GM12878 (cell line): ENCODE measurements around the gene ICA1. TPM values are rescaled to one million over a fixed set of nuclear protein-coding genes. Genes with fewer than 3 reads are reported as not detected.

Source experiments
- ATAC-seq: fragments of 200-7000 bp; cut with Tn5 transposase; 3 replicates; pipeline ENCODE4 v1.9.1; 2020; ENCODE audit warnings: mild to moderate bottlenecking, moderate library complexity
- BruUV-seq: library from RNA; stranded (reverse); fragments of 400-500 nt; replicated peaks from 2 replicates; lab custom pipeline; 2021; lab: Mats Ljungman, UMichigan
- CTCF ChIA-PET: fragments of 300-600 bp; sonication (Branson Sonifier 250); formaldehyde crosslinking; extraction: SDS; loops from one replicate; lab custom pipeline; 2021; ENCODE audit warnings: inconsistent platforms; lab: Yijun Ruan, JAX
- POLR2A ChIA-PET: fragments of 350-600 bp; formaldehyde crosslinking; extraction: SDS; loops from one replicate; lab custom pipeline; 2021; ENCODE audit warnings: inconsistent platforms; lab: Charles Lee
- RAD21 ChIA-PET: fragments of 300-600 bp; sonication (Branson Sonifier 250); formaldehyde crosslinking; loops from one replicate; lab custom pipeline; 2023; ENCODE audit warnings: antibody characterized with exemption; ENCODE audit not compliant: unreplicated experiment; lab: Charles Lee
- SMC1A ChIA-PET: fragments of 300-600 bp; sonication (Branson Sonifier 250); formaldehyde crosslinking; loops from one replicate; lab custom pipeline; 2023; ENCODE audit not compliant: unreplicated experiment, uncharacterized antibody; lab: Charles Lee
- DNase-seq: peaks from one replicate; pipeline ENCODE4 v3.0.0-alpha.2; 2011; ENCODE audit warnings: low read depth, low spot score
- FAIRE-seq: peaks from 3 replicates; lab custom pipeline; 2011; peaks lifted over from hg19 to GRCh38; lab: Jason Lieb, UNC
- H2AFZ ChIP-seq: 2 replicates; pipeline ENCODE4 v1.6.0; 2011; ENCODE audit warnings: low read depth, low read length, control low read depth; ENCODE audit not compliant: control insufficient read depth
- H3K27ac ChIP-seq: 2 replicates; pipeline ENCODE4 v1.5.1; 2011; ENCODE audit warnings: control low read depth; ENCODE audit not compliant: control insufficient read depth, insufficient read depth
- H3K27me3 ChIP-seq, 2 experiments: replicated peaks in 1 of 2; 2 replicates each; pipeline versions ENCODE4 v1.6.0 to v1.6.1; 2011; ENCODE audit warnings: low read length in 1 of 2; ENCODE audit not compliant: control insufficient read depth in 2 of 2, insufficient read depth in 2 of 2
- H3K36me3 ChIP-seq, 2 experiments: 2 replicates each; pipeline ENCODE4 v1.5.1; 2011; ENCODE audit warnings: low read length in 1 of 2; ENCODE audit not compliant: control insufficient read depth in 2 of 2, insufficient read depth in 2 of 2
- H3K4me1 ChIP-seq: 2 replicates; pipeline ENCODE4 v1.6.1; 2011; ENCODE audit warnings: mild to moderate bottlenecking, low read length, moderate library complexity, mixed read lengths; ENCODE audit not compliant: control insufficient read depth, insufficient read depth
- H3K4me2 ChIP-seq: 2 replicates; pipeline ENCODE4 v1.6.0; 2011; ENCODE audit warnings: control low read depth; ENCODE audit not compliant: control insufficient read depth, insufficient read depth
- H3K4me3 ChIP-seq: fragments of 200-600 bp; sonication (generic); 2 replicates; pipeline ENCODE4 v1.5.1; 2016
- H3K79me2 ChIP-seq: 2 replicates; pipeline ENCODE4 v1.6.0; 2011; ENCODE audit warnings: low read length; ENCODE audit not compliant: control insufficient read depth, insufficient read depth
- H3K9ac ChIP-seq: 2 replicates; pipeline ENCODE4 v1.8.0; 2011; ENCODE audit warnings: low read length, control low read depth, mixed read lengths; ENCODE audit not compliant: control insufficient read depth, insufficient read depth
- H3K9me3 ChIP-seq: replicated peaks from 3 replicates; pipeline ENCODE4 v1.5.1; 2011; ENCODE audit warnings: mild to moderate bottlenecking, low read length; ENCODE audit not compliant: control insufficient read depth, insufficient read depth
- H4K20me1 ChIP-seq: 2 replicates; pipeline ENCODE4 v1.6.0; 2011; ENCODE audit not compliant: control insufficient read depth, insufficient read depth
- ATF2 ChIP-seq: IDR thresholded peaks from 2 replicates; pipeline ENCODE4 v1.6.1; 2012; ENCODE audit warnings: low read length, inconsistent platforms
- BCLAF1 ChIP-seq: fragments of 450-650 bp; IDR thresholded peaks from 2 replicates; pipeline ENCODE4 v1.6.1; 2017; ENCODE audit warnings: antibody characterized with exemption, mild to moderate bottlenecking, moderate library complexity
- BHLHE40 ChIP-seq, 2 experiments: fragments of 450-650 bp in 1 of 2; IDR thresholded peaks; 2 replicates each; pipeline ENCODE4 v1.6.1; 2011 to 2017; ENCODE audit warnings: low read depth in 2 of 2, borderline replicate concordance in 1 of 2, improper control_type of control experiment in 1 of 2, low read length in 1 of 2, mild to moderate bottlenecking in 1 of 2
- BMI1 ChIP-seq: fragments of 450-650 bp; IDR thresholded peaks from 2 replicates; pipeline ENCODE4 v1.6.1; 2016; ENCODE audit warnings: mild to moderate bottlenecking, moderate library complexity, borderline replicate concordance
- CEBPB ChIP-seq, 2 experiments: fragments of 150-350 bp in 1 of 2; IDR thresholded peaks; 2 replicates each; pipeline ENCODE4 v1.6.1; 2012 to 2014; ENCODE audit warnings: low read depth in 2 of 2, low read length in 2 of 2, borderline replicate concordance in 1 of 2, inconsistent platforms in 1 of 2
- JUNB ChIP-seq: IDR thresholded peaks from 2 replicates; pipeline ENCODE4 v1.6.1; 2016; ENCODE audit warnings: antibody characterized with exemption, mild to moderate bottlenecking
- MAX ChIP-seq: IDR thresholded peaks from 2 replicates; pipeline ENCODE4 v1.6.1; 2012; ENCODE audit warnings: low read depth, low read length, improper control_type of control experiment
- MEF2A ChIP-seq: IDR thresholded peaks from 2 replicates; pipeline ENCODE4 v1.6.1; 2011; ENCODE audit warnings: low read depth, mild to moderate bottlenecking, low read length, moderate library complexity; ENCODE audit not compliant: insufficient read depth
- MTA2 ChIP-seq: fragments of 450-650 bp; IDR thresholded peaks from 2 replicates; pipeline ENCODE4 v1.6.1; 2016; ENCODE audit warnings: low read depth, mild to moderate bottlenecking, moderate library complexity
- PKNOX1 ChIP-seq: fragments of 450-650 bp; IDR thresholded peaks from 2 replicates; pipeline ENCODE4 v1.6.1; 2016; ENCODE audit warnings: mild to moderate bottlenecking
- RAD51 ChIP-seq: fragments of 450-650 bp; IDR thresholded peaks from 2 replicates; pipeline ENCODE4 v1.6.1; 2016; ENCODE audit warnings: moderate library complexity, mild to moderate bottlenecking, inconsistent platforms
- RELB ChIP-seq: fragments of 450-650 bp; IDR thresholded peaks from 2 replicates; pipeline ENCODE4 v1.6.1; 2017; ENCODE audit warnings: low read depth, mild to moderate bottlenecking, moderate library complexity
- RUNX3 ChIP-seq: IDR thresholded peaks from 2 replicates; pipeline ENCODE4 v1.6.1; 2012; ENCODE audit warnings: low read length, inconsistent platforms
- SREBF1 ChIP-seq: IDR thresholded peaks from 2 replicates; pipeline ENCODE4 v1.6.1; 2012; ENCODE audit warnings: mild to moderate bottlenecking, low read length
- ZNF384 ChIP-seq: IDR thresholded peaks from 2 replicates; pipeline ENCODE4 v1.6.1; 2012; ENCODE audit warnings: low read depth, mild to moderate bottlenecking, low read length, improper control_type of control experiment, borderline replicate concordance
- in situ Hi-C: fragments of 300-500 bp; cut with MboI; formaldehyde crosslinking; loops from 9 replicates; pipeline ENCODE4 v1.14.3; 2018; ENCODE audit warnings: mixed read lengths
- intact Hi-C: fragments of 100-400 bp; cut with micrococcal nuclease; formaldehyde crosslinking; loops from one replicate; pipeline ENCODE4 v1.14.2; 2022; ENCODE audit not compliant: unreplicated experiment
- polyA plus RNA-seq, 11 experiments: library from polyadenylated mRNA; depleted of rRNA in 4 of 11; unstranded in 6 of 11; stranded (reverse) in 5 of 11; fragments of >200 nt; fragmentation: Nextera tagmentation in 4 of 11; fragmentation: Illumina TruSeq in 1 of 11; extraction: Ambion mirVana in 4 of 11; extraction: Trizol in 1 of 11; gene quantifications; 1 replicate in 1 of 11; 2 replicates in 10 of 11; pipeline versions ENCODE4 v1.2.1 to v1.2.3, GENCODE V29; 2011 to 2016; ENCODE audit warnings: inconsistent platforms in 2 of 11, missing spikeins in 2 of 11, low read depth in 1 of 11
- total RNA-seq, 4 experiments: library from RNA; depleted of rRNA in 3 of 4; stranded (reverse); fragments of >200 nt in 3 of 4; fragmentation: Illumina TruSeq in 1 of 4; extraction: Trizol in 1 of 4; gene quantifications; 2 replicates each; pipeline versions ENCODE4 v1.2.1 to v1.2.3, GENCODE V29; 2013 to 2021

ICA1 gene
- total and polyA plus RNA-seq, 10 of the 15 experiments (the other 5 are each of a cell fraction or from before 2014, with no cell fraction given): 1.3 to 35.1 (median 3.3) TPM

- TF ChIP-seq BCLAF1 (no peak), ZNF384 (no peak), RAD51 (no peak)
Observed at GRCh38 chr7:8179486-8179885, 82.5 kb downstream of the ICA1 start (continued).

GRCh38 chr7:8178353-8178752, 83.6 kb downstream of the ICA1 start:
- Histone ChIP-seq H3K36me3 (no peaks in the 10 kb centered on the region), H2AFZ (peak overlapping the region; percentile 51), H3K27ac (peak overlapping the region; percentile 98), H3K9ac (peak overlapping the region; percentile 16; the same call in 1 of the 2 replicates), H3K9me3 (peaks cover 4% of the 10 kb centered on the region), H3K27me3 (no peaks in the 10 kb centered on the region), H3K79me2 (no peaks in the 10 kb centered on the region; the same call in none of the 2 replicates), H4K20me1 (no peaks in the 10 kb centered on the region), H3K4me2 (peak overlapping the region; percentile 79), H3K4me1 (peaks cover 39% of the 10 kb centered on the region), H3K4me3 (no peak overlapping the region)
- ChIA-PET RAD21 (interaction anchor here (0.6 to 4.7 kb wide), 20 partner anchors 12 to 1170 kb away, joined by 3 to 64 read pairs (median 7); partner anchors contain the start of gene GLCCI1), CTCF (interaction anchor here (0.6 to 4.1 kb wide), 12 partner anchors 11 to 497 kb away, joined by 3 to 41 read pairs (median 4); no protein-coding TSS in a partner anchor), POLR2A (interaction anchor here (0.6 to 3.6 kb wide), 14 partner anchors 10 to 539 kb away, joined by 3 to 35 read pairs (median 4); partner anchors contain the start of gene GLCCI1), SMC1A (interaction anchor here (0.6 to 4.3 kb wide), 18 partner anchors 10 to 497 kb away, joined by 3 to 32 read pairs (median 4); no protein-coding TSS in a partner anchor)
- peak; percentile 2 for ATAC-seq
- intact Hi-C loops: no loop called here
- FAIRE-seq: no peak
- in situ Hi-C loops: no loop called here
- BruUV-seq: no TSS peak
- DNase-seq: no peak
- TF ChIP-seq BMI1 (no peak), MTA2 (peak; percentile 44; the same call in 1 of the 2 replicates), CEBPB (IDR thresholded peaks at IDR 0.05; ENCODE audit: borderline replicate concordance in 1 of 2, low read depth in 2 of 2, low read length in 2 of 2) (no peak), RELB (0 out of 2 replicates have a peak, but pooled peaks have one; percentile 50), ATF2 (peak; percentile 66), JUNB (peak; percentile 36; the same call in 1 of the 2 replicates), MEF2A (0 out of 2 replicates have a peak, but pooled peaks have one; percentile 74), RUNX3 (peak; percentile 26; the same call in 1 of the 2 replicates), BHLHE40 (IDR thresholded peaks at IDR 0.05; ENCODE audit: borderline replicate concordance in 1 of 2, low read depth in 2 of 2, low read length in 1 of 2) (peak in 1 of 2 experiments; percentile 13; a peak in 2 of 4 replicates), SREBF1 (no peak), MAX (no peak), PKNOX1 (no peak)
